Measurements from ENCODE around the gene GNAQ. TPM values are rescaled to one million over a fixed set of nuclear protein-coding genes. Genes with fewer than 3 reads are reported as not detected.
A peak's percentile ranks its signal among the peaks of the same experiment; 100 is the strongest.
"Not testable (repeated sequence)": the region's sequence is repeated elsewhere in the genome, so short reads cannot be mapped to it uniquely, and the experiment has no call there.

The GNAQ gene
- total and polyA plus RNA-seq, 2 of the 13 experiments (the other 11 are each of a cell fraction or from before 2014, with no cell fraction given): 16.5 to 17.7 TPM

GRCh38 chr9:77860953-77861352 lies 170.7 kb downstream of the GNAQ start:
- WGBS (ENCODE audit: low lambda C conversion rate): 98% methylated on average over 3 of the region's 3 CpGs
- intact Hi-C loops (cut with micrococcal nuclease; ENCODE audit: unreplicated experiment); DNase-seq (ENCODE audit: low spot score); H3K27ac ChIP-seq (ENCODE audit: extremely low read length, insufficient read depth, low read length); ATAC-seq; H3K4me3 ChIP-seq (replicated peaks in 1 of 3; ENCODE audit: insufficient read depth in 1 of 3, low read depth in 2 of 3, low read length in 3 of 3); H3K4me2 ChIP-seq (ENCODE audit: low read depth, low read length); H3K79me2 ChIP-seq (ENCODE audit: insufficient read depth, low read length); POLR2A ChIA-PET; BruUV-seq (replicated peaks); H3K27me3 ChIP-seq (ENCODE audit: control insufficient read depth in 1 of 2, insufficient read depth in 2 of 2, low read length in 2 of 2); H3K9ac ChIP-seq (ENCODE audit: insufficient read depth, low read depth, low read length); CTCF ChIA-PET (ENCODE audit: low intra/inter-chr PET ratio, low total read pairs); in situ Hi-C loops (cut with HindIII; ENCODE audit: extremely low pct_ligation_motif_present, low pct_unique_long_range_greater_than_20kb); H3K36me3 ChIP-seq (replicated peaks in 1 of 2; ENCODE audit: control insufficient read depth in 1 of 2, insufficient read depth in 2 of 2, low read length in 2 of 2); H2AFZ ChIP-seq (ENCODE audit: low read length); H4K20me1 ChIP-seq (ENCODE audit: insufficient read depth, low read length); FAIRE-seq: not testable (repeated sequence)
- peak; percentile 82 for TF ChIP-seq ZNF431 (CRISPR knock-in tag; IDR thresholded peaks at IDR 0.05; ENCODE audit: borderline replicate concordance, low read depth)
- peaks cover 11% of the 10 kb centered on the region; the same call in 1 of the 2 replicates for H3K9me3 ChIP-seq (ENCODE audit: low read length)
- H3K4me1 ChIP-seq (ENCODE audit: insufficient read depth, low read length): peaks cover 16% of the 10 kb centered on the region

DNA sequence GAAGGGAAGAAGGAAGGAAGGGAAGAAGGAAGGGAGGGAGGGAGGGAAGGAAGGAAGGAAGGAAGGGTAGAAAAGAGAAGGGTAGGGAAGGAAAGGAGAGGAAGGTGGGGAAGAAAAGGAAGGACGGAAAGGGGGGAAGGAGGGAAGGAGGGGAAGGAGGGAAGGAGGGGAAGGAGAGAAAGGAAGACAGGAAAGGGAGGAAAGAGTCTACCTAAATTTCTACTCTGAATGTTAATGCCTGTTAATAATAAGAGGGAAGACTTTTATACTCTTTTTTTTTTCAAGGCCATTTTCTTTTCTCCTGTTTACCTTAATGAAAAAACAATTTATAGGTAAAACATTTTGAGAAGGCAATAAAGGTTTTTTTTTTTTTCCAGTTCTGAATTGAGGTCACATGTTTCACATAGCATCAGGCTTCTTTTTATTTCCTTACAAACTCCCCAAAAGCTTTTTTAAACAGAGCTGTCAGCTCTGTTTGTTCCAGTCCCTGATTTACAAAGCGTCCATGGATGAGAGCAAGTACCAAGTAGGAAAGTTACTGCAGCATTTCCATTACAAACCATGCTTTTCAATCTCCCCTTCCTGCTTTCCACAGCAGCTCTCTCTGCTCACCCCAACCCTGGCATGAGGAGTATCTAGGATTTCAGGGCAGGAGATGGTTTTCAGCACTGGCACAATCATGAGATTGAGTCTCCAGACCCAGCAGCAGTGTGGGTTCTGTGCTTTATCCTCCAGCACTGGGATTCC lies 173.9 kb downstream of the GNAQ start:
- Histone ChIP-seq H3K4me3 (replicated peaks in 1 of 3; ENCODE audit: insufficient read depth in 1 of 3, low read depth in 2 of 3, low read length in 3 of 3) (no peak overlapping the region), H3K9ac (ENCODE audit: insufficient read depth, low read depth, low read length) (no peak overlapping the region), H2AFZ (ENCODE audit: low read length) (no peak overlapping the region), H3K4me1 (ENCODE audit: insufficient read depth, low read length) (peaks cover 24% of the 10 kb centered on the region), H3K79me2 (ENCODE audit: insufficient read depth, low read length) (no peaks in the 10 kb centered on the region), H3K27ac (ENCODE audit: extremely low read length, insufficient read depth, low read length) (no peak overlapping the region), H3K9me3 (ENCODE audit: low read length) (no peaks in the 10 kb centered on the region), H3K36me3 (replicated peaks in 1 of 2; ENCODE audit: control insufficient read depth in 1 of 2, insufficient read depth in 2 of 2, low read length in 2 of 2) (no peaks in the 10 kb centered on the region; a peak in 1 of 5 replicates), H3K27me3 (ENCODE audit: control insufficient read depth in 1 of 2, insufficient read depth in 2 of 2, low read length in 2 of 2) (no peaks in the 10 kb centered on the region), H3K4me2 (ENCODE audit: low read depth, low read length) (no peak overlapping the region), H4K20me1 (ENCODE audit: insufficient read depth, low read length) (no peaks in the 10 kb centered on the region)
- ChIA-PET POLR2A (no interaction called here), CTCF (ENCODE audit: low intra/inter-chr PET ratio, low total read pairs) (no interaction called here)
- DNase-seq (ENCODE audit: low spot score) (no peak), ATAC-seq (no peak), FAIRE-seq (no peak)
- WGBS (ENCODE audit: low lambda C conversion rate): 98% methylated on average over 2 of the region's 2 CpGs
- in situ Hi-C loops (cut with HindIII; ENCODE audit: extremely low pct_ligation_motif_present, low pct_unique_long_range_greater_than_20kb): no loop called here
- no TSS peak for BruUV-seq (replicated peaks)
- intact Hi-C loops (cut with micrococcal nuclease; ENCODE audit: unreplicated experiment): no loop called here
- TF ChIP-seq MIXL1 (CRISPR knock-in tag; IDR thresholded peaks at IDR 0.05) (no peak), TCF7 (IDR thresholded peaks at IDR 0.05; ENCODE audit: low read depth) (no peak), ONECUT2 (CRISPR knock-in tag; IDR thresholded peaks at IDR 0.05) (no peak), ZFAT (CRISPR knock-in tag; conservative IDR thresholded peaks at IDR 0.05) (no peak), TAF15 (IDR thresholded peaks at IDR 0.05; ENCODE audit: low read depth, low read length, poor library complexity, severe bottlenecking) (no peak), PCBP1 (IDR thresholded peaks at IDR 0.05; ENCODE audit: borderline replicate concordance, low read depth, low read length) (0 out of 2 replicates have a peak, but pooled peaks have one; percentile 34), ARID5B (CRISPR knock-in tag; IDR thresholded peaks at IDR 0.05) (no peak), U2AF1 (optimal IDR thresholded peaks at IDR 0.05; ENCODE audit: low read depth, low read length) (no peak), KDM6A (CRISPR knock-in tag; IDR thresholded peaks at IDR 0.05; ENCODE audit: low read depth) (no peak), REPIN1 (CRISPR knock-in tag; IDR thresholded peaks at IDR 0.05; ENCODE audit: borderline replicate concordance, low read depth) (no peak), TBL1XR1 (IDR thresholded peaks at IDR 0.05; ENCODE audit: borderline replicate concordance, low read length, partially characterized antibody) (no peak), RBM39 (IDR thresholded peaks at IDR 0.05; ENCODE audit: low read depth, low read length, poor library complexity, severe bottlenecking) (no peak)
- TF ChIP-seq, protein P1, sequence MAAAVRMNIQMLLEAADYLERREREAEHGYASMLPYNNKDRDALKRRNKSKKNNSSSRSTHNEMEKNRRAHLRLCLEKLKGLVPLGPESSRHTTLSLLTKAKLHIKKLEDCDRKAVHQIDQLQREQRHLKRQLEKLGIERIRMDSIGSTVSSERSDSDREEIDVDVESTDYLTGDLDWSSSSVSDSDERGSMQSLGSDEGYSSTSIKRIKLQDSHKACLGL (CRISPR knock-in tag; IDR thresholded peaks at IDR 0.05): no peak

All from HepG2 (cell line).